Lower leg skin (tissue), 4 donors: ENCODE data around the gene ME2. TPM values are rescaled to one million over a fixed set of nuclear protein-coding genes. Genes with fewer than 3 reads are reported as not detected.

Experiments used
- DNase-seq, 2 donors: peaks; one replicate each; pipeline ENCODE4 v3.0.0-alpha.2; 2019; ENCODE audit warnings: low spot score in 2 of 2
- H3K4me3 ChIP-seq: fragments of 200-600 bp; sonication (generic); 2 replicates; pipeline ENCODE4 v1.5.1; 2017; ENCODE audit warnings: mild to moderate bottlenecking, low read depth; ENCODE audit not compliant: poor library complexity, severe bottlenecking
- CTCF ChIP-seq, 3 donors: fragments of 450-650 bp; IDR thresholded peaks; one replicate each; pipeline ENCODE4 v1.5.1; 2016; ENCODE audit warnings: antibody characterized with exemption in 3 of 3, mild to moderate bottlenecking in 3 of 3, moderate library complexity in 2 of 3
- POLR2A ChIP-seq, 2 donors: fragments of 450-650 bp; IDR thresholded peaks; one replicate each; pipeline ENCODE4 v1.6.1; 2016 to 2017; ENCODE audit warnings: antibody characterized with exemption in 2 of 2, mild to moderate bottlenecking in 1 of 2, moderate library complexity in 1 of 2
- WGBS, 2 donors: methylation state at CpG; one replicate each; pipeline ENCODE4 v1.1.5; 2018; 5-methylcytosine and 5-hydroxymethylcytosine counted together
- intact Hi-C: fragments of 100-400 bp; cut with DNase I; formaldehyde crosslinking; loops from one replicate; pipeline ENCODE4 v1.15.0; 2023; ENCODE audit warnings: low total_unique reads
- total RNA-seq, 4 donors: library from RNA; depleted of rRNA; stranded (reverse); fragments of >200 nt; gene quantifications; one replicate each; pipeline ENCODE4 v1.1.0, GENCODE V29; 2016

Gene ME2
- total RNA-seq, 4 donors from 2014 or later = 10.4 to 25.5 (median 21.4) TPM

DNA sequence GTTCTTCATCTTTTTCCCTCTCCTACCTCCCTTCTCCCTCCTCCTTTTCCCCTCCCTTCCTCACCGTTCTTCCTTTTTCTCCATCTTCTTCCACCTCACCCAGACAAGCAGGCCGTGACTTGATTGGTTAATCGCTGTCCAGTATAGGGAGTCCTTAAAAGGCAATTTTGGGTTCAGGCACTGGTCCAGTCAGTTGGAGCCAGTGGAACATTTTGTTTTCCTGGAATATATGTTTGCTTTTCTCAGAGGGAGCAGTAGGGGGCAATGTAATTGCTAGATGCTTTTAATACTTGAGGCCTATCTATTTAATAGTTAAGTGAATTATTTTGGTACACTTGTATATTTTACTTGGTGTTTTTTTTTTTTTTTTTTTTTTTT is 103.9 kb downstream of the ME2 start:
- 85 to 89% methylated on average over 3 of the region's 3 CpGs for WGBS, 2 donors
- DNase-seq = no peak
- no peak overlapping the region for H3K4me3 ChIP-seq
- TF ChIP-seq POLR2A (IDR thresholded peaks at IDR 0.05) (no peak), CTCF (IDR thresholded peaks at IDR 0.05) (no peak)
- intact Hi-C loops = no loop called here

DNA sequence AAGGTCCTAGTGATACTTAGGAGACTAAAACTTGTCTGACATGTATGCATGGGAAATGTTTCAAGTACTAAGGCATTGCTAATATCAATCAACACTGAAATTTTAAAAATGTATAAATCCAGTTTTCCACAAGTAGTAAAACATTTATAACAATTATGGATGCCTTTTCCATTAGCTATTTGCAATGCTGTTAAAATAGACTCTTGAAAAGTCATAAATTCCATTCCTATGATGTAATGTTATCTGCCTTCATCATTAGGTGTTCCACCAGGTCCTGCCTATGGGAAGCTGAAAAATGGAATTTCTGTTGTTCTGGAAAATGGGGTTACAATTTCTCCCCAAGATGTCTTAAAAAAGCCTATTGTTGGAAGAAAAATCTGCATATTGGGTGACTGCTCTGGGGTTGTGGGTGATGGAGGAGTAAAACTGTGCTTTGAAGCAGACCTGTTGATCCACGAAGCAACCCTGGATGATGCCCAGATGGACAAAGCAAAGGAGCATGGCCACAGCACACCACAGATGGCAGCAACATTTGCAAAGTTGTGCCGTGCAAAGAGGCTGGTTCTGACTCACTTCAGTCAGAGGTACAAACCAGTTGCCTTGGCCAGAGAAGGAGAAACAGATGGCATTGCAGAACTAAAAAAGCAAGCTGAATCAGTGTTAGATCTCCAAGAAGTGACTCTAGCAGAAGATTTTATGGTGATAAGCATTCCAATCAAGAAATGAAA is 107.6 kb downstream of the ME2 start:
- intact Hi-C loops = loop anchor here (5.0 kb wide), 1 partner anchor 1289 kb away; no protein-coding TSS in a partner anchor
- WGBS, 2 donors = 64 to 66% methylated on average over 2 of the region's 2 CpGs

GRCh38 chr18:50987261-50987660 is 108.3 kb downstream of the ME2 start:
- intact Hi-C loops = loop anchor here (5.0 kb wide), 1 partner anchor 1290 kb away; no protein-coding TSS in a partner anchor
- H3K4me3 ChIP-seq = no peak overlapping the region
- WGBS, 2 donors = 55 to 60% methylated on average over 2 of the region's 2 CpGs
- TF ChIP-seq CTCF (IDR thresholded peaks at IDR 0.05) (no peak), POLR2A (IDR thresholded peaks at IDR 0.05) (no peak)
- DNase-seq = no peak

More for the DNA sequence above, 107.6 kb downstream of the ME2 start:
- no peak for DNase-seq
- no peak overlapping the region for H3K4me3 ChIP-seq
- TF ChIP-seq CTCF (IDR thresholded peaks at IDR 0.05) (no peak), POLR2A (IDR thresholded peaks at IDR 0.05) (no peak)

DNA sequence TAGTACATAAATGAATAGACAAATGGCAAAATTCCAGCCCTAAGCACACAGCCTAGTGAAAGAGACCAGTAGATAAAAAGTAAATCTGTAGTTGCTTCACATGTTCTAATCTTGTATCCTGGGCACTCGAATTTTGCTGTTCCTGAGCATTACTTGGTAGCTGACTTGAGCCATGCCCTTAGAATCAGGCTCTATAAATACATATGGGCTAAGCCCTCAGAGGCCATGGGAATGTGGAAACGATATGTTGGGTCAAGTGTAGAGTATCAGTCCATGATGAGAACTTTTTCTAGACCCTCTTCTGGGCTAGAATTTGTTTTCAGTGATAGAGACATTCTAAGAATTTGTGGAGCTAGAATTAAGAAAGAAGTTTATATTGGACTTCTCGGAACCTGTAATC is 110.8 kb downstream of the ME2 start:
- intact Hi-C loops = loop anchor here (5.0 kb wide), 1 partner anchor 1292 kb away; no protein-coding TSS in a partner anchor
- H3K4me3 ChIP-seq = no peak overlapping the region
- TF ChIP-seq POLR2A (IDR thresholded peaks at IDR 0.05) (no peak), CTCF (IDR thresholded peaks at IDR 0.05) (no peak)
- DNase-seq = no peak
- WGBS, 2 donors = 94 to 98% methylated on average over 3 of the region's 3 CpGs

- intact Hi-C loops = no loop called here
- DNase-seq = no peak
- WGBS, 2 donors = 74 to 85% methylated on average over 3 of the region's 3 CpGs
- H3K4me3 ChIP-seq = no peak overlapping the region
- TF ChIP-seq CTCF (IDR thresholded peaks at IDR 0.05) = no peak
- TF ChIP-seq POLR2A (IDR thresholded peaks at IDR 0.05) = no peak
Observed at GRCh38 chr18:50992351-50992762, 113.4 kb downstream of the ME2 start.
